MV-4-11 (cell line): ENCODE results near the gene ATP1A1.
A peak's percentile ranks its signal among the peaks of the same experiment; 100 is the strongest.

Experiments used
- DNase-seq: peaks from one replicate; lab custom pipeline; 2025; lab: John Stamatoyannopoulos, UW

Gene ATP1A1

DNA sequence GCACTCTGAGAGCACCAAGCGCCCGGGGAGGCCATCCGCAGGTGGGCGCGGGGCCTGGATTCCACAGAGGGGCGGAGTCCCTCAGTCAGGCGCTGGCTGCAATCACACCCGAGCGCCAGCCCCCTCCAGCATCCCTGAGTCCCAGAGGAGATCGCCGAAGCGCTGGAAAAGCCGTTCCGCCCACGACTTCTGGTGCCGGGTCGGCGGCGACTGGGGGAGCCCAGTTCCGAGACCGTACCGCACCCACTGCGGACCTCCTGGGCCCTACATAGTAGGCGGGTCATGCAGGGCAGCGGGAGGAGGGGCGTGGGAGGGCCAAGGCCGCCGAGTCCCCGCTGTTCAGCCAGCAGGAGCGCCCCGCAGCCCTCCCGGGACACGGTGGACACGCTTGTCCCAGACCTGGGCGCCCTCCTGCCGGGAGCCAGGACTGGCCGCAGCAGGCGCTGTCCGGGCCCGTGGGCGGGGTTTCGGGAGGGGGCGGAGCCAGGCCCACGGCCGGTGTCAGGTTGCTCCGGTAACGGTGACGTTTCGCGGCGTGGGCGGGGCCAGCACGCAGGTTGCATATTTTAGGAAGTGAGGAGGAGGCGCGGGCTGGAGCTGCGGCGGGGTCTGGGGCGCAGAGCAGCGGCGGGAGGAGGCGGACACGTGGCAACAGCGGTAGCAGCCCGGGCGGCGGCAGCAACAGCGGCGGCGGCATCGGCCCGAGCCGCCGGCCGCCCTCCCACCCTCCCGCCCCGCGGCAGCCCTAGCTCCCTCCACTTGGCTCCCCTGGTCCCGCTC, at the start of gene ATP1A1:
Gene ATP1A1, plus strand, starts transcription at position 594 of the 780 bp plus-strand sequence. CDS start 268 bp downstream, outside the sequence.
- DNase-seq, result peak; percentile 88

- DNase-seq, result no peak
Observed at GRCh38 chr1:116323491-116323890, 49.6 kb upstream of the ATP1A1 start.

DNA sequence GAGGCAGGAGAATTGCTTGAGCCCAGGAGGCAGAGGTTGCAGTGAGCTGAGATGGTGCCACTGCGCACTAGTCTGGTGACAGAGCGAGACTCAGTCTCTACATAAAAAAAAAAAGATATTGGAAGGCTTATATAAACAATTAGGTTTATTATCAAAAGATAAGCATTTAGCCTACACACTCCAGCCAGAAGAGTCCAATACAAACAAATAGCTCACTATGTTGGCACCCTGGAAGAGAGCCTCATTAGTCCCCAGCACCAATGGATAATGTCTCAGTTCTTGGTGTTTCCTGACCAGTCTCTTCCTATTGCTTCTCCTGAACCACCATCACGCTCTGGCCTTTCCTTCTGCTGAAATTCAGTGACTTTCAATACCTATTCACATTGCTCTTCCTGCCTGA, 48.6 kb upstream of the ATP1A1 start:
- DNase-seq, result no peak

DNA sequence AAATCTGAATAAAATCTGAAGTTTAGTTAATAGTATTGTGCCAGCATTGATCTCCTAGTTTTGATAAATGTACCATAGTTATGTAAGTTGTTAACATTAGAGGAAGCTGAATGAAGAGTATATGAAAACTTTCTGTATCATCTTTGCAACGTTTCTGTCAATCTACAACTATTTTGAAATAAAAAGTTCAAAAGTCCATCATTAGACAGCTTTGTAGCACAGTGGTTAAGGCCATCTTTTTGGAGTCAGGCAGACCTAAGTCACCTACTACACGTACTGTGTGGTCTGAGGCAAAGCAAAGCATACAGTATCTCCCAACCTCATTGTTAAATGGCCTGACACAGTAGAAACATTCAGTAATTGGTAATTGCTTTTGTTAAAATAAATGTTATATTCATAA, 47.9 kb upstream of the ATP1A1 start:
- DNase-seq, result no peak

DNA sequence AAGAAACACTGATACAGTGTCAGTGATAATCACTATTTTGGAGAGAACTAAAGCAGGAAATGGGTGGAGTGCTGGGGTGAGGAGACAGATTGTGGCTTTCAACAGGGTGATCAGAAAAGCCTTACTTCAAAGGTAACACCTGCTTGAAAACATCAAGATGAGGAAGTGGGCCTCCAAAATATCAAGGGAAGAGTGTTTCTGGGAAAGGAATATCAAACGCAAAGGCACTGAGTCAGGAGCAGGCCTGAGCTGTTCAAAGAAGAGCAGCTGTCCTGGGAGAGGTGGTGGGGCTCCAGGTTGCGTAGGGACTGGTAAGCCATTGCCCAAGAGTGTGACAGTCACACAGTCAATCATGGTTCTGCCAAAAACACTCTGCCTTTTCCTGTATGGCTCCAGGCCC, 47.1 kb upstream of the ATP1A1 start:
- DNase-seq, result no peak

- DNase-seq, result no peak
Observed at GRCh38 chr1:116326486-116326885, 46.6 kb upstream of the ATP1A1 start.

DNA sequence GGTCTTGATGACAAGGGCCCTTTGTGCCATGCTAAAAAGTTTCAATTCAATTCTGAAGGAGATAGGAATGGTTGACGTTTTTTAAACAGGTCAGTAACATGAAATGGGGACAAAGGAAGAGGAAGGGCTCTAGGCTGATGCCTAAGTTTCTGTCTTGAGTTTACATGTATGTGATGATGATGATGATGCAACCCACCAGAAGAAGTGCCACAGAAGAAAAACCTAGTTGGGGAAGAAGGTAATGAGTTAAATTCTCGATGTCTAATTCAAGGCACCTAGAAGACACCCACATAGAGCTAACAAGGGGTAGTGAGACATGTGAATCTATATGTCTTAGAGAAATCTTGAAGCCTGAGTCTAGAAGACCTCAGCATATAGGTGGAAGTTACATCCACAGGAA, 44.4 kb upstream of the ATP1A1 start:
- no peak for DNase-seq

DNA sequence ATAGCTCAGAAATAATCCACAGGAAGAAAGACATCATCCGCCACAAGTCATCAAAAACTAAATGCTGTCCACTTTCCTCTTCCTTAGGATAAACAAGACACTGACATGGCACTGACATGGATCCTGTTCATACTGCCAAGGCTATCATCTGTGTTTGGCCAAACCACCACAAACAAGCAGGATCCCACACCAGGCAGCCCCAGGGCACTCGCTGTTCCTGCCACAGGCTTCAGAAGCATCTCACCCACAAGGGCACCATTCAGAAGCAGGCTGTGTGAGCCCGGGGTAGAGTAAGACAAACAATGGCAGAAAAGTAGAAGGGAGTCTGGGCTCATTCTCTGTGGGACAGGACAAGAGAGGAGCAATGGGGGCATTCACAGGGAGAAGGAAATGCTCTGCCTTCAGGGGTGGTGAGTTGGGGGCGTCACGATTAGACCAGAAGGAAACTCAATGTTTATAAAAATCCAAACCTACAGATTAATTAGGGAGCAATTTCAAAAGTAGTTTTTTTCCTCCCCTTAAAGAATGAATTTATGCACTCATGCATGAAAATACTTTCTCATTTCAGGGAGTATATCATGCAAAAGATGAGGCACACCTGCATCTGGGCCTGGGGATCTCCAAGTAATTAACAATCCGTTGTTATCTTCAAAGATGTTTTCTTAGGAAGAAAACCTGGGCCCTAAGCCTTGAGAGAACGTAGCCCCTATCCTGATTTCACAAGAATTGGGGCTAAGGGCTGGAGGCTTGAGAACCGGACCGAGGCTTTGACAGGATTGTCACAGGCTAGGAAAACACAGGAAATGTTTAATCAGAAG, 43.3 kb upstream of the ATP1A1 start:
- DNase-seq, result no peak

DNA sequence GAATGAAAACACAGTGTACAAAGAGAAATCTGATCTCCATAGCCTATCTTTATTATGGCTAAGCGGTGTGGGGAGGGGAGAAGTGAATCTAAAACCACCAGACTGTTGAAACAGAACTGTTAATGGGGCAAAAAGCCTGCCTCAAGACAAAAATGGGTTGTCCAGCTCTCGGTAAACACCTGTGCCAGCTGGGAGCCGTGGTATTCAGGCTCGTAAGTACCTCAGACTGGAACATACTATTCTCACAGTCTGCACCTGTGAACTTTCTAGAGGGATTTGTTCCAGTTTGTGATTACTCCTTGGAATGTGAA, 42.7 kb upstream of the ATP1A1 start:
- DNase-seq, result no peak

GRCh38 chr1:116330846-116331245, 42.2 kb upstream of the ATP1A1 start:
- DNase-seq, result no peak

DNA sequence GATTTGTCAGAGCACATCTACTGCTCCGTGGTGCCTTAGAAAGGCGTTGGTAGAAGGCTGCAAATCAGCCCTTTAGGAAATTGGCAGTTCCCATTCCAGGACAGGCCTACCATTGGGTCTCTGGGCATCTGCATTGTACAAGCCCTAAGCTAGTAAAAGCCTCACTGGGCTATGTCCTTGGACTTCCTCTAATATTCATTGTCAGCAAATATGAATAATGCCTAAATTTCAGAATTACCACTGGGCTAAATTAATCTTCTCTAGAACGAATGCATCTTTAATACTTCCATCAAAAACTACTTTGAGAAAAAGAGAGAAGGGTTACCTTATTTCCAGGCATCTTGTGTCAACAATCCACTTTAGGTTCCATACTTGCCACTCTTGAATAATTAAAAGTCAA, 41.5 kb upstream of the ATP1A1 start:
- DNase-seq, result no peak

DNA sequence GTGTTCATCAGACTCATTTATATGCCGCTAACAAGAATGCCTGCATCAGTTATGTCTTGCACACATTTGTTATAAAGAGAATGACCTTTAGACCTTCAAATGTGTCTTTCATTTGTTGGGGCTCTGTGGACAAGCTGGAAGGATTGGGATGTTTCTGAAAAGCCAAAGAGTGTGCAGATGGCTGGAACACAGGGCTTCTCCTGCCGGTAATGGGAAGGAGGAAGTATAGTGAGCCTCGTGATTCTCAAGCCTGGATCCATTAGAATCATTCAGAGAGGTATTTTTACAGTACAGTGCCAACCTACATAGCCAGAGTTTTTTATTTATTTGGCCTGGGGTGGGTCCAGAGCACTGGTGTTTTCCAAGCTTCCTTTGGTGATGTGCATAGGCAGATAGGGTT, 40.6 kb upstream of the ATP1A1 start:
- DNase-seq, result no peak

GRCh38 chr1:116333171-116334014, 39.7 kb upstream of the ATP1A1 start:
- no peak for DNase-seq

GRCh38 chr1:116334015-116334547, 39.0 kb upstream of the ATP1A1 start:
- DNase-seq, result no peak

DNA sequence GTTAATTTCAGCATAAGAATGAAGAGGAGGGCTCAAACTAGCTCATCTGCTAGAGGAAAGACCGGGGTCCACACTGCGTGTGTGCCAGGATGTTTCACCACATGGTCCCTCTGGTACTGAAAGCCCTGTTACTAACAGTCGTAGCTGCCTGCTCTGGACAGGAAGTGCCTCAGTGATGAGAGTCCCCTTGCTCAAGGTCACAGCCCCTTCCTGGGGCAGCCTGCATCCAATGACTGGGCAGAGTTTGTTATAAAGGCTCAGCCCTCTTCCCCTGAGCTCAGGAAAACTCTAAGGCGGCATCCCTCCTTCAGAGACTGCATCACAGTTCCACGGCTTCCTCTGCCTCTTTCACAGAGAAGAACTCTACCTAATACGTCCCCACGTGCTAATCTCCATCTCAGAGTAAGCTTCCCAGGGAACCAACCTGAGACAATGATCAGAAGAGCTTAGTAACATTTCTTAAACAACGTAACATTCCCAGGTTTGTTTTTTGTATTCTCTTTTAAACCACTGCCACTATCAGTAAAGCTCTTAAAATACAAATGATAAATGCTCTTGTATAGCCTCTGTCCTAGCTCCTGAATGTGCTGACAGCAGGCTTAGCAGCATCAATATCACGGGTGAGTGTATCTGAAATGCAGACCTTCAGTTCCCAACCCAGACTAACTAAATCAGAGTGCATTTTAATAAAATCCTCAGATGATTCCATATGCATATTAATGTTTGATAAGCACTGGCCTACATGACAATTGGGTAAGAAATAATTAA, 38.0 kb upstream of the ATP1A1 start:
- DNase-seq, result no peak

- no peak for DNase-seq
Observed at GRCh38 chr1:116335850-116336624, 37.0 kb upstream of the ATP1A1 start.

DNA sequence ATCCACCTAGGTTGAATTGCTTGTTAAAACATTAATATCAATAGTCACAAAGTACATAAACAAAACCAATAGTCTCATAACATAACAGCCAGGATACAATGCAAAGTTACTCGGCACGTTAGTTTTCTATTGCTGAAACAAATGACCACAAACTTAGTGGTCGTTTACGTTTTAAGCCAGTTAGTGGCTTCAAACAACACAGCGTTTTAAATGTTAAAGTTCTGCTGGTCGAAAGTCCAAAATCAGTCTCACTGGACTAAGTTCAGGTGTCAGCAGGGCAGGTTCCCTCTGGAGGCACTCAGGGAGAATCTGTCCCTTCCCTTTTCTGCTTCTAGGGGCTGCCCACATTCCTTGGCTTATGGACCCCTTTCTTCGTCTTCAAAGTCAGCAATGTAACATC, 35.6 kb upstream of the ATP1A1 start:
- DNase-seq, result no peak

DNA sequence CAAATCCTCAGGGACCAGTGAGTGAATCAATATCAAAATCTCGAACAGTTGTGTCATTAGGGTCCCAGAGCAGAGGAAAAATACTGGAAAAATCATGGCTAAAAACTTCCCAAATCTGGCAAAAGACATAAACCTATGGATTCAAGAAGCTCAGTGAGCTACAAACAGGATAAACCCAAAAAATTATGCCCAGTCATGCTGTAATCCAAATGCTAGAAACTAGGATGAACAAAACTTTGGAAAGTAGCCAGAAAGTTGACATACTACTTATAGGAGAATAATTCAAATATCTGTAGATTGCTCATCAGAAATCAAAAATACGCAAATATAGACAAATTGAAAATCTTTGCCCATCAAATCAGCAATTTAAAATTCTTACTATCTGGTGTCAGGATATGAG, 34.6 kb upstream of the ATP1A1 start:
- no peak for DNase-seq

DNA sequence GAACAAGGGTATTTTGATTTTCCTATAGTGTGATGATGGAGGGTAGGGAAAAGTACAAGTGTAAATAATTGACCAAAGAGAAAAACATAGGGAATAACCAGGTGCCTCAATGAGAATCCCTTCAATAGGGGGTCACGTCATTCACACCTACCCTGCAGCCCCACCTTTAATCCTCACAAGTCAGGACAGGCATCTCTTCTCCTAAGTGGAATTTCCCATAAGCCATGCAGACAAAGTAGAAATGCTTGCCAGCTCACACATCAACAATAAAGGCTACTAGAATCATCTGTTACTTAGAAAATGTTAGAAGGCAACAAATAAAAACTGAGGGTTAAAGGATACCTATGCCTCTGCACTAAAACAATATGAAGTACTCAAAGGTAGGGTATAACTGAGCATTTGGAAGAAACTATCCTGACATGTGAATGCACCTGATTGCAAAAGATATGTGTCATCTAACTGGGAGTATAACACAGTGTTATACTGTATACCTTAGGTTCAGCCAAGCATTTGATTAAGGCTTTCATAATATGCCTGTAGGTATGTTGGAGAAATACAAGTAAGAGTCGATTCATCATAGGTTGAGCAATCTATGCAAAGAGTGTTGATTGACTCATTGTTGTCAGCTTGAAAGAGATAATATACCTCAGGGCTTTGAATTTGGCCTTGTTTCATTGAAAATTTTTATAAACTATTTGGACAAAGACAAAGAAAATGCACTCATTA, 32.4 kb upstream of the ATP1A1 start:
- no peak for DNase-seq

DNA sequence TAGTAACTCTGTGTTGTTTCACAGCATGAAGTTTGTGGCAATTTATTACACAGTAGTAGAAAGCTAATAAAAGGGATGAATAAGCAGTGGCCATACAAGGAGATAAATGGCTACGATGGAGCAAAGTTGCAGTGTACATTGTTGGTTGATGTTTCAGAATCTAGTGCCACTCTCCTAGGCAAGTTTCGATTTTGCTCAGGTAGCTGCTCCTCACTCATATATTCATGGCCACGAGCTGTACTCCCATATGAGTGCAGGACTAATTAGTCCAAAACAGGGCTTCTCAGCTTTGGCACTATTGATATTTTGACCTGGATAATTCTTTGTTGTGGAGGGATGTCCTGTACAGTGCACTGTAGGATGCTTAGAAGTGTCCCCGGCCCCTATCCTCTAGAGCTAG, 30.0 kb upstream of the ATP1A1 start:
- DNase-seq, result no peak
